Pancreas (tissue), 10 donors: ENCODE results near the gene PNPLA3. TPM values are rescaled to one million over a fixed set of nuclear protein-coding genes. Genes with fewer than 3 reads are reported as not detected.

Source experiments
- ATAC-seq, 4 donors: fragments of 200-7000 bp; cut with Tn5 transposase; one replicate each; pipeline versions ENCODE4 v1.8.0 to v1.9.1; 2020; ENCODE audit warnings: mild to moderate bottlenecking in 4 of 4, moderate library complexity in 4 of 4
- DNase-seq, 6 donors: peaks; one replicate each; pipeline ENCODE4 v3.0.0-alpha.2; 2020
- FAIRE-seq: peaks from 2 replicates; lab custom pipeline; 2012; peaks lifted over from hg19 to GRCh38; lab: Jason Lieb, UNC
- H3K27ac ChIP-seq, 4 donors: fragments of 200-600 bp; sonication (generic); 1 replicate in 3 of 4; 2 replicates in 1 of 4; pipeline versions ENCODE4 v1.5.0 to v1.8.0; 2020
- H3K27me3 ChIP-seq, 4 donors: fragments of 200-600 bp; one replicate each; pipeline ENCODE4 v1.8.0; 2021
- H3K36me3 ChIP-seq, 3 donors: fragments of 200-600 bp; sonication (generic) in 1 of 3; one replicate each; pipeline versions ENCODE4 v1.5.0 to v1.8.0; 2020 to 2021
- H3K4me1 ChIP-seq, 3 donors: fragments of 200-600 bp; one replicate each; pipeline ENCODE4 v1.8.0; 2021
- H3K4me3 ChIP-seq, 4 donors: fragments of 200-600 bp; sonication (generic) in 2 of 4; one replicate each; pipeline versions ENCODE4 v1.5.0 to v1.8.0; 2020 to 2021
- H3K9me3 ChIP-seq, 4 donors: fragments of 200-600 bp; one replicate each; pipeline ENCODE4 v1.8.0; 2021
- WGBS, 2 donors: extraction: QIAGEN DNeasy Blood & Tissue Kit; methylation state at CpG; one replicate each; pipeline ENCODE4 v1.1.7; 2013; 5-methylcytosine and 5-hydroxymethylcytosine counted together
- intact Hi-C, 3 donors: fragments of 100-400 bp; cut with DNase I; formaldehyde crosslinking; loops; one replicate each; pipeline versions ENCODE4 v1.11.1 to v1.14.2; 2022
- polyA plus RNA-seq, 2 donors: library from polyadenylated mRNA; stranded (reverse); fragments of 200-250 nt; gene quantifications; one replicate each; pipeline ENCODE4 v1.2.3, GENCODE V29; 2013
- total RNA-seq, 6 donors: library from RNA; stranded (reverse); fragmentation: NEBNext Ultra II Directional in 4 of 6; extraction: Animal tissue kit (Norgen Biotek cat#: 25700) in 4 of 6; gene quantifications; one replicate each; pipeline versions ENCODE4 v1.2.1 to v1.2.4, GENCODE V29; 2021 to 2023
- TF ChIP-seq, protein P1 (sequence below), 4 donors: fragments of 200-600 bp; sonication (generic) in 3 of 4; IDR thresholded peaks; one replicate each; pipeline versions ENCODE4 v1.5.0 to v1.8.0; 2021; ENCODE audit warnings: antibody characterized with exemption in 4 of 4
- donor health status: healthy with polysubstance abuse.
- donor health status: DM: no; HTN: no; CAD: no; lungs with moderate emphysema.
- donor health status: DM: no; HTN: no; CAD: no.
- donor health status: control.
- donor health status: control.
- donor health status: Bipolar disorder and iron deficiency.
- donor health status: DM: yes; HTN: yes; CAD: no.
- donor health status: DM: no; HTN: no; CAD: no.
- donor health status: DM: no; HTN: no; CAD: no.
- donor health status: DM: yes; HTN: yes; CAD: no.

PNPLA3 gene
- total and polyA plus RNA-seq, 8 donors, result 0.07 to 0.70 (median 0.18) TPM; not detected in 2

- TF ChIP-seq, protein P1, sequence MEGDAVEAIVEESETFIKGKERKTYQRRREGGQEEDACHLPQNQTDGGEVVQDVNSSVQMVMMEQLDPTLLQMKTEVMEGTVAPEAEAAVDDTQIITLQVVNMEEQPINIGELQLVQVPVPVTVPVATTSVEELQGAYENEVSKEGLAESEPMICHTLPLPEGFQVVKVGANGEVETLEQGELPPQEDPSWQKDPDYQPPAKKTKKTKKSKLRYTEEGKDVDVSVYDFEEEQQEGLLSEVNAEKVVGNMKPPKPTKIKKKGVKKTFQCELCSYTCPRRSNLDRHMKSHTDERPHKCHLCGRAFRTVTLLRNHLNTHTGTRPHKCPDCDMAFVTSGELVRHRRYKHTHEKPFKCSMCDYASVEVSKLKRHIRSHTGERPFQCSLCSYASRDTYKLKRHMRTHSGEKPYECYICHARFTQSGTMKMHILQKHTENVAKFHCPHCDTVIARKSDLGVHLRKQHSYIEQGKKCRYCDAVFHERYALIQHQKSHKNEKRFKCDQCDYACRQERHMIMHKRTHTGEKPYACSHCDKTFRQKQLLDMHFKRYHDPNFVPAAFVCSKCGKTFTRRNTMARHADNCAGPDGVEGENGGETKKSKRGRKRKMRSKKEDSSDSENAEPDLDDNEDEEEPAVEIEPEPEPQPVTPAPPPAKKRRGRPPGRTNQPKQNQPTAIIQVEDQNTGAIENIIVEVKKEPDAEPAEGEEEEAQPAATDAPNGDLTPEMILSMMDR (IDR thresholded peaks at IDR 0.05), result no peak
- no peak for ATAC-seq
Measured at GRCh38 chr22:43967069-43967468, 43.5 kb downstream of the PNPLA3 start.

DNA sequence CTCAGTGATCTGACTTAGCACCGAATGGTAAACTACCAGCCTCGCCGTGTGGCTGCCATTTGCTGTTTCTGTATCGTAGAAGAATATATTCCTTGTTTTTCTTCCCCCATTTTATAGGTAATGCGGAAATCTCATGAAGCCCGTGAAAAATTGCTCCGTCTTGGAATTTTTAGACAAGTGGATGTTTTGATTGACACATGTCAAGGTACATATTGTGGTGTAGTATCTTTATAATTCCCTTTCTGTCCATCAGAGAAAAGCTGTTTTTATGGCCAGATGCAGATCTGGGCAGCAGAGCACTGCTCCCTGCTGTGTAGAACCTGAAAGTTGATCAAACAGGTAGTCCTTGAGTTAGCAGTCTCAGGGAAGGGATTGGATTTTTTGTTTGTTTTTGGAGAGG lies 45.0 kb downstream of the PNPLA3 start:
- ATAC-seq, result no peak
- Histone ChIP-seq H3K9me3 (no peaks in the 10 kb centered on the region), H3K4me3 (no peak overlapping the region), H3K27me3 (no peaks in the 10 kb centered on the region), H3K36me3 (peaks cover 0 to 47% (median 23%) of the 10 kb centered on the region in 3 donors), H3K27ac (no peak overlapping the region), H3K4me1 (no peaks in the 10 kb centered on the region)
- intact Hi-C loops, result no loop called here
- WGBS, 2 donors, result 96% methylated on average over 7 of the region's 7 CpGs
- no peak for FAIRE-seq
- no peak for DNase-seq
- TF ChIP-seq, protein P1 (IDR thresholded peaks at IDR 0.05), result no peak

More at GRCh38 chr22:43967069-43967468, 43.5 kb downstream of the PNPLA3 start:
- Histone ChIP-seq H3K4me1 (no peaks in the 10 kb centered on the region), H3K27ac (no peak overlapping the region), H3K36me3 (peaks cover 0 to 34% (median 13%) of the 10 kb centered on the region in 3 donors), H3K27me3 (no peaks in the 10 kb centered on the region), H3K9me3 (no peaks in the 10 kb centered on the region), H3K4me3 (no peak overlapping the region)
- no peak for DNase-seq
- intact Hi-C loops, result no loop called here
- WGBS, 2 donors, result 94 to 95% methylated on average over 7 of the region's 7 CpGs
- no peak for FAIRE-seq

DNA sequence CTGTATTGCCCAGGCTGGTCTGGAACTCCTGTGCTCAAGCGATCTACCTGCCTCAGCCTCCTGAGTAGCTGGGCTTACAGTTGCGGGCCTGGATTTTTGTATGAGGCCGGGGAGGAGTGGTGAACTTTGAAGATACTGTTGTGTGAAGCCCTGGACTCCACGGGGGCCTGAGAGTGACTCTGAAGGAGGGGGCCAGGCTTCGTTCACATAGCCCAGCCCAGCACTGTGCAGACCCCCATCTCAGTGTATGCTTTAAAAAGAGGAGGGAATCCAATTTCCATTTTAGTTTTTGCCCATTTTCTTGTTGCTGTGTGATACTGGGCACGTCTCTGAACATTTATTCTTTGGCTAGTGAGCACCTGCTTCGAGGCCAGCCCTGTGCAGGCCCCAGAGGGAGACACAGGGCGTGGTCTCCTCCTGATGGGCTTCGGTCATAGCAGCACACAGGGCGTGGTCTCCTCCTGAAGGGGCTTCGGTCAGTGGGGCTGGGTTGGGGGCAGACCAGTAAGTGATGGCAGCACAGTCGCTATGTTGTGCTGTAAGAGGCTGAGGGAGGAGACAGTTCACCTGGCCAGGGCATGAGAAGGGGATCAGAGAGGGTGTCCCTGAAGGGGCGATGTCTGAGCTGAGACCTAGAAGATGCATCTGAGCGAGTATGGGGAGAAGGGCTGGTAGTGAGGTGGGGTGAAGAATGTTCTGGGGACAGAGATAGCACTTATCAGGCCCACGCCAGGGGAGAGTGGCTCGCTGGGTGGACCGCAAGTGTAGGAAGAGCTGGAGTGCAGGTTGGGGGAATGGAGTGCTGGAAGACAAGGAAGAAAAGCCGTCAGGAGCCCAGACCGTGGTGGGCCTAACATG lies 45.6 kb downstream of the PNPLA3 start:
- peaks cover 0 to 50% (median 18%) of the 10 kb centered on the region in 3 donors for H3K36me3 ChIP-seq
- no peak overlapping the region for H3K4me3 ChIP-seq
- 91 to 94% methylated on average over 19 of the region's 19 CpGs for WGBS, 2 donors
- no peak overlapping the region for H3K27ac ChIP-seq
- DNase-seq (no peak), FAIRE-seq (no peak), ATAC-seq (no peak)
- H3K9me3 ChIP-seq, result no peaks in the 10 kb centered on the region
- intact Hi-C loops, result no loop called here
- TF ChIP-seq, protein P1 (IDR thresholded peaks at IDR 0.05), result no peak
- H3K27me3 ChIP-seq, result no peaks in the 10 kb centered on the region
- H3K4me1 ChIP-seq, result no peaks in the 10 kb centered on the region

GRCh38 chr22:43969989-43970755 lies 46.6 kb downstream of the PNPLA3 start:
- no peak overlapping the region for H3K4me3 ChIP-seq
- intact Hi-C loops, result no loop called here
- DNase-seq (no peak), FAIRE-seq (no peak), ATAC-seq (peak in 2 of 4 donors; percentile 57 to 67)
- H3K9me3 ChIP-seq, result no peaks in the 10 kb centered on the region
- H3K4me1 ChIP-seq, result no peaks in the 10 kb centered on the region
- 64 to 65% methylated on average over 8 of the region's 8 CpGs for WGBS, 2 donors
- peaks cover 0 to 47% (median 12%) of the 10 kb centered on the region in 3 donors for H3K36me3 ChIP-seq
- no peak overlapping the region for H3K27ac ChIP-seq
- no peaks in the 10 kb centered on the region for H3K27me3 ChIP-seq
- TF ChIP-seq, protein P1 (IDR thresholded peaks at IDR 0.05), result no peak
